PC-3 (cell line): ENCODE results near the gene RALGDS.

Experiments
- EZH2 ChIP-seq: fragments of 300-600 bp; sonication (generic); IDR thresholded peaks from one replicate; pipeline ENCODE4 v1.6.1; 2017; ENCODE audit warnings: antibody characterized with exemption, mild to moderate bottlenecking, low read length; ENCODE audit not compliant: unreplicated experiment
- TF ChIP-seq, protein P1 (sequence below): fragments of 300-600 bp; sonication (generic); conservative IDR thresholded peaks from 2 replicates; pipeline ENCODE4 v1.5.1; 2017; ENCODE audit warnings: antibody characterized with exemption, low read depth, mild to moderate bottlenecking, low read length

DNA sequence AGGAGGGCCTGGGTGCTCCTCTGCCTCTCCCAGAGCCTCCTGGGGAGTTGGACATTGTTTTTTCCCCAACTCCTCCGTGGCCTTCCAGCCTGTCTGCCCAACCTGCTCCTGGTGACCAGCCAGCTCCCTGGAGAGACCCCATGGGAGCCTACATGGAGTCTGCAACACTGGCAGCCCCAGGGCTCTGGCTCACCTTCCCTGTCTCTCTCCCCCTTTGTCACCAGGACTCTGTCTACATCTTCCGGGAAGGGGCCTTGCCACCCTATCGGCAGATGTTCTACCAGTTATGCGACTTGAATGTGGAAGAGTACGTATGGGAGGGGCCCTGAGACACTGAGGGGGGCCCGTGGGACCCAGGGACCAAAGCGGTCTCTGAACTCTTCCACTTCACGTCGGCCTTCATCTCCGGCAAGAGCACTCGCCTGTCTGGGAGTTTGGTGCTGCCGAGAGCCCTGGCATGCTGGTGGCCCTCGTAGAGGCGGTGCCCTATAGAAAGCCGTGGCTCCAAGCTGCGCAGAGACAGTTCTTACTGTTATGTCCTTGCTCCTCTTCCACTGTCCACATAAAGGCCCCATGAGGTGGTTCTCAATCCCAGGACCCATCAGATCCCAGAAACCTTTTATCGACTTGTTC, 65.1 kb downstream of the RALGDS start:
- TF ChIP-seq, protein P1, sequence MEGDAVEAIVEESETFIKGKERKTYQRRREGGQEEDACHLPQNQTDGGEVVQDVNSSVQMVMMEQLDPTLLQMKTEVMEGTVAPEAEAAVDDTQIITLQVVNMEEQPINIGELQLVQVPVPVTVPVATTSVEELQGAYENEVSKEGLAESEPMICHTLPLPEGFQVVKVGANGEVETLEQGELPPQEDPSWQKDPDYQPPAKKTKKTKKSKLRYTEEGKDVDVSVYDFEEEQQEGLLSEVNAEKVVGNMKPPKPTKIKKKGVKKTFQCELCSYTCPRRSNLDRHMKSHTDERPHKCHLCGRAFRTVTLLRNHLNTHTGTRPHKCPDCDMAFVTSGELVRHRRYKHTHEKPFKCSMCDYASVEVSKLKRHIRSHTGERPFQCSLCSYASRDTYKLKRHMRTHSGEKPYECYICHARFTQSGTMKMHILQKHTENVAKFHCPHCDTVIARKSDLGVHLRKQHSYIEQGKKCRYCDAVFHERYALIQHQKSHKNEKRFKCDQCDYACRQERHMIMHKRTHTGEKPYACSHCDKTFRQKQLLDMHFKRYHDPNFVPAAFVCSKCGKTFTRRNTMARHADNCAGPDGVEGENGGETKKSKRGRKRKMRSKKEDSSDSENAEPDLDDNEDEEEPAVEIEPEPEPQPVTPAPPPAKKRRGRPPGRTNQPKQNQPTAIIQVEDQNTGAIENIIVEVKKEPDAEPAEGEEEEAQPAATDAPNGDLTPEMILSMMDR, result no peak
- TF ChIP-seq EZH2, result no peak
